Ovary (tissue), 3 donors: Measurements from ENCODE around the gene HSD11B2.

Source experiments
- EP300 ChIP-seq: sonication (generic); formaldehyde crosslinking; IDR thresholded peaks from one replicate; pipeline ENCODE4 v1.6.1; 2017; ENCODE audit warnings: antibody characterized with exemption
- POLR2A ChIP-seq: fragments of 450-650 bp; IDR thresholded peaks from one replicate; pipeline ENCODE4 v1.6.1; 2017; ENCODE audit warnings: antibody characterized with exemption, mild to moderate bottlenecking, moderate library complexity
- TF ChIP-seq, protein P1 (sequence below), 3 donors: fragments of 450-650 bp in 2 of 3; fragments of 200-600 bp in 1 of 3; IDR thresholded peaks; one replicate each; pipeline versions ENCODE4 v1.5.1 to v1.8.0; 2016 to 2022; ENCODE audit warnings: antibody characterized with exemption in 3 of 3, mild to moderate bottlenecking in 1 of 3
- donor health status: DM: no; HTN: no; CAD: no.

DNA sequence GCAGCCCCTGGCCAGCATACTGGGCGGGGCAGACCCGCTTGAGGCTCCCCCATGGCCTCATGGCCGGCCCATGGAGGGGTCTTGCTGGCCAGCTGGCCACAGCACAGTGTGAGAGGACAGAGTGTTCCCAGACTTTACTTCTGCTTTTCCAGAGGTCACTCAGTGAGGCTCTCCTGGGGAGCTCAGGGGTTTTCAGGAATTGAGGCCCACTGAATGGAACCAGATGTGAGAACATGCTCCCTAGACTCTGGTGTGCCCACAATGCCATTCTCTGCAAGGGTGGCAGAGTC is 28.9 kb downstream of the HSD11B2 start:
- TF ChIP-seq, protein P1, sequence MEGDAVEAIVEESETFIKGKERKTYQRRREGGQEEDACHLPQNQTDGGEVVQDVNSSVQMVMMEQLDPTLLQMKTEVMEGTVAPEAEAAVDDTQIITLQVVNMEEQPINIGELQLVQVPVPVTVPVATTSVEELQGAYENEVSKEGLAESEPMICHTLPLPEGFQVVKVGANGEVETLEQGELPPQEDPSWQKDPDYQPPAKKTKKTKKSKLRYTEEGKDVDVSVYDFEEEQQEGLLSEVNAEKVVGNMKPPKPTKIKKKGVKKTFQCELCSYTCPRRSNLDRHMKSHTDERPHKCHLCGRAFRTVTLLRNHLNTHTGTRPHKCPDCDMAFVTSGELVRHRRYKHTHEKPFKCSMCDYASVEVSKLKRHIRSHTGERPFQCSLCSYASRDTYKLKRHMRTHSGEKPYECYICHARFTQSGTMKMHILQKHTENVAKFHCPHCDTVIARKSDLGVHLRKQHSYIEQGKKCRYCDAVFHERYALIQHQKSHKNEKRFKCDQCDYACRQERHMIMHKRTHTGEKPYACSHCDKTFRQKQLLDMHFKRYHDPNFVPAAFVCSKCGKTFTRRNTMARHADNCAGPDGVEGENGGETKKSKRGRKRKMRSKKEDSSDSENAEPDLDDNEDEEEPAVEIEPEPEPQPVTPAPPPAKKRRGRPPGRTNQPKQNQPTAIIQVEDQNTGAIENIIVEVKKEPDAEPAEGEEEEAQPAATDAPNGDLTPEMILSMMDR (IDR thresholded peaks at IDR 0.05): no peak
- TF ChIP-seq POLR2A (no peak), EP300 (no peak)
